ENCODE measurements around the gene TRIM7. TPM values are rescaled to one million over a fixed set of nuclear protein-coding genes. Genes with fewer than 3 reads are reported as not detected.

Gene TRIM7
- polyA plus RNA-seq, 1 donor (not counting 4 experiments of a cell fraction or from before 2014, with no cell fraction given) = 27.6 TPM

DNA sequence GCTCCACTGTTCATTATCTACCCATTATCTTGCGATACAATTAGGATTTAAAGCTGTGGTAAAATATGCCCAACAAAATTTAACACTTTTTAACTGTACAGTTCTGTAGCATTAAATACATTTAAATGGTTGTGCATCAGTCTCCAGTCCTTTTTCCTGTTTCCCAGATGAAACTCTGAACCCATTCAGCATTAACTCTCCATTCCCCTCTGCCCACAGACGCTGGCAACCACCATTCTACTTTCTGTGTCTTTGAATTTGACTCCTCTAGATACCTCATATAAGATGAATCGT is 2.9 kb upstream of the TRIM7 start:
- Histone ChIP-seq H4K20me1 (ENCODE audit: control insufficient read depth, extremely low read depth, insufficient read depth, low read length) (no peaks in the 10 kb centered on the region), H3K4me2 (ENCODE audit: control insufficient read depth, extremely low read depth, insufficient read depth, low read depth, low read length) (no peak overlapping the region), H3K4me3 (ENCODE audit: control insufficient read depth in 2 of 3, extremely low read depth in 1 of 3, insufficient read depth in 2 of 3, low read depth in 1 of 3, low read length in 3 of 3) (no peak overlapping the region), H2AFZ (ENCODE audit: control insufficient read depth, low read length) (no peak overlapping the region), H3K4me1 (ENCODE audit: control insufficient read depth, extremely low read depth, insufficient read depth, low read length) (peaks cover 17% of the 10 kb centered on the region), H3K9ac (ENCODE audit: control insufficient read depth, extremely low read depth, insufficient read depth, low read length) (no peak overlapping the region), H3K79me2 (ENCODE audit: control insufficient read depth, insufficient read depth, low read length) (peaks cover 4% of the 10 kb centered on the region), H3K9me1 (ENCODE audit: control insufficient read depth, extremely low read depth, insufficient read depth, low read length) (no peaks in the 10 kb centered on the region), H3K27ac (ENCODE audit: control insufficient read depth, insufficient read depth, low read length) (no peak overlapping the region), H3K36me3 (ENCODE audit: control insufficient read depth in 2 of 2, extremely low read depth in 1 of 2, insufficient read depth in 2 of 2, low read length in 2 of 2) (no peaks in the 10 kb centered on the region), H3K27me3 (ENCODE audit: control insufficient read depth, extremely low read depth, insufficient read depth, low read length) (no peaks in the 10 kb centered on the region), H3K9me3 (ENCODE audit: control insufficient read depth, low read depth, low read length) (no peaks in the 10 kb centered on the region)
- TF ChIP-seq, protein P1, sequence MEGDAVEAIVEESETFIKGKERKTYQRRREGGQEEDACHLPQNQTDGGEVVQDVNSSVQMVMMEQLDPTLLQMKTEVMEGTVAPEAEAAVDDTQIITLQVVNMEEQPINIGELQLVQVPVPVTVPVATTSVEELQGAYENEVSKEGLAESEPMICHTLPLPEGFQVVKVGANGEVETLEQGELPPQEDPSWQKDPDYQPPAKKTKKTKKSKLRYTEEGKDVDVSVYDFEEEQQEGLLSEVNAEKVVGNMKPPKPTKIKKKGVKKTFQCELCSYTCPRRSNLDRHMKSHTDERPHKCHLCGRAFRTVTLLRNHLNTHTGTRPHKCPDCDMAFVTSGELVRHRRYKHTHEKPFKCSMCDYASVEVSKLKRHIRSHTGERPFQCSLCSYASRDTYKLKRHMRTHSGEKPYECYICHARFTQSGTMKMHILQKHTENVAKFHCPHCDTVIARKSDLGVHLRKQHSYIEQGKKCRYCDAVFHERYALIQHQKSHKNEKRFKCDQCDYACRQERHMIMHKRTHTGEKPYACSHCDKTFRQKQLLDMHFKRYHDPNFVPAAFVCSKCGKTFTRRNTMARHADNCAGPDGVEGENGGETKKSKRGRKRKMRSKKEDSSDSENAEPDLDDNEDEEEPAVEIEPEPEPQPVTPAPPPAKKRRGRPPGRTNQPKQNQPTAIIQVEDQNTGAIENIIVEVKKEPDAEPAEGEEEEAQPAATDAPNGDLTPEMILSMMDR (optimal IDR thresholded peaks at IDR 0.05 in 1 of 3, IDR thresholded peaks at IDR 0.05 in 1 of 3, conservative IDR thresholded peaks at IDR 0.05 in 1 of 3; ENCODE audit: extremely low read depth in 1 of 3, insufficient read depth in 2 of 3, low read length in 3 of 3) = no peak
- TF ChIP-seq EZH2 (IDR thresholded peaks at IDR 0.05; ENCODE audit: low read length) = no peak
- FAIRE-seq (peak; percentile 23), DNase-seq (ENCODE audit: low read depth, low spot score) (no peak)
- dilution Hi-C loops (cut with MboI; ENCODE audit: extremely low pct_ligation_motif_present, low sequenced_read_pairs) = no loop called here

- no peaks in the 10 kb centered on the region for H3K9me3 ChIP-seq (ENCODE audit: control insufficient read depth, low read depth, low read length)
- H3K4me3 ChIP-seq (ENCODE audit: control insufficient read depth in 2 of 3, extremely low read depth in 1 of 3, insufficient read depth in 2 of 3, low read depth in 1 of 3, low read length in 3 of 3) = peak overlapping the region; percentile 40 to 67 (median 59)
- dilution Hi-C loops (cut with MboI; ENCODE audit: extremely low pct_ligation_motif_present, low sequenced_read_pairs) = no loop called here
- FAIRE-seq (no peak), DNase-seq (ENCODE audit: low read depth, low spot score) (peak; percentile 76)
- no peaks in the 10 kb centered on the region for H3K27me3 ChIP-seq (ENCODE audit: control insufficient read depth, extremely low read depth, insufficient read depth, low read length)
- no peaks in the 10 kb centered on the region for H3K9me1 ChIP-seq (ENCODE audit: control insufficient read depth, extremely low read depth, insufficient read depth, low read length)
- no peaks in the 10 kb centered on the region for H3K36me3 ChIP-seq (ENCODE audit: control insufficient read depth in 2 of 2, extremely low read depth in 1 of 2, insufficient read depth in 2 of 2, low read length in 2 of 2)
- no peaks in the 10 kb centered on the region for H4K20me1 ChIP-seq (ENCODE audit: control insufficient read depth, extremely low read depth, insufficient read depth, low read length)
- H2AFZ ChIP-seq (ENCODE audit: control insufficient read depth, low read length) = peak overlapping the region; percentile 76
- peaks cover 4% of the 10 kb centered on the region for H3K79me2 ChIP-seq (ENCODE audit: control insufficient read depth, insufficient read depth, low read length)
- TF ChIP-seq, protein P1 (optimal IDR thresholded peaks at IDR 0.05 in 1 of 3, IDR thresholded peaks at IDR 0.05 in 1 of 3, conservative IDR thresholded peaks at IDR 0.05 in 1 of 3; ENCODE audit: extremely low read depth in 1 of 3, insufficient read depth in 2 of 3, low read length in 3 of 3) = no peak
- TF ChIP-seq EZH2 (IDR thresholded peaks at IDR 0.05; ENCODE audit: low read length) = no peak
- peak overlapping the region; percentile 83 for H3K4me2 ChIP-seq (ENCODE audit: control insufficient read depth, extremely low read depth, insufficient read depth, low read depth, low read length)
- H3K27ac ChIP-seq (ENCODE audit: control insufficient read depth, insufficient read depth, low read length) = peak overlapping the region; percentile 72
- peak overlapping the region; percentile 74 for H3K9ac ChIP-seq (ENCODE audit: control insufficient read depth, extremely low read depth, insufficient read depth, low read length)
- peaks cover 19% of the 10 kb centered on the region for H3K4me1 ChIP-seq (ENCODE audit: control insufficient read depth, extremely low read depth, insufficient read depth, low read length)
Measured at GRCh38 chr5:181207214-181207959, 2.4 kb upstream of the TRIM7 start.

Measured in keratinocyte (primary cell).